Calu3 (cell line): ENCODE results near the gene KLHL24. TPM values are rescaled to one million over a fixed set of nuclear protein-coding genes. Genes with fewer than 3 reads are reported as not detected.

Experiments used
- BruUV-seq: library from RNA; stranded (reverse); fragments of 400-500 nt; replicated peaks from 2 replicates; lab custom pipeline; 2021; lab: Mats Ljungman, UMichigan
- CTCF ChIA-PET: fragments of 300-600 bp; sonication (Branson Sonifier 250); formaldehyde crosslinking; loops from one replicate; lab custom pipeline; 2022; ENCODE audit warnings: antibody characterized with exemption; lab: Charles Lee
- DNase-seq: peaks from one replicate; pipeline ENCODE4 v3.0.0; 2022
- H3K27ac Mint-ChIP-seq: one replicate; pipeline ENCODE4 v1.8.0; 2022; ENCODE audit warnings: mixed read lengths; ENCODE audit not compliant: unreplicated experiment
- H3K27me3 Mint-ChIP-seq: one replicate; pipeline ENCODE4 v1.8.0; 2022; ENCODE audit warnings: mixed read lengths; ENCODE audit not compliant: unreplicated experiment
- H3K36me3 Mint-ChIP-seq: one replicate; pipeline ENCODE4 v1.8.0; 2022; ENCODE audit warnings: mild to moderate bottlenecking, moderate library complexity, mixed read lengths; ENCODE audit not compliant: insufficient read depth, unreplicated experiment
- H3K4me1 Mint-ChIP-seq: one replicate; pipeline ENCODE4 v1.8.0; 2022; ENCODE audit warnings: mild to moderate bottlenecking, low read depth, mixed read lengths; ENCODE audit not compliant: unreplicated experiment
- H3K4me3 Mint-ChIP-seq: one replicate; pipeline ENCODE4 v1.8.0; 2022; ENCODE audit warnings: mild to moderate bottlenecking, low read depth, moderate library complexity, mixed read lengths; ENCODE audit not compliant: unreplicated experiment
- H3K9me3 Mint-ChIP-seq: one replicate; pipeline ENCODE4 v1.8.0; 2022; ENCODE audit warnings: low read depth, mixed read lengths; ENCODE audit not compliant: unreplicated experiment
- CTCF ChIP-seq: fragments of 200-600 bp; IDR thresholded peaks from one replicate; pipeline ENCODE4 v1.8.0; 2022; ENCODE audit warnings: antibody characterized with exemption; ENCODE audit not compliant: unreplicated experiment
- intact Hi-C: fragments of 100-400 bp; cut with micrococcal nuclease; formaldehyde crosslinking; loops from one replicate; pipeline ENCODE4 v1.10.0; 2022; ENCODE audit not compliant: unreplicated experiment
- total RNA-seq: library from RNA; stranded (reverse); gene quantifications from 2 replicates; pipeline ENCODE4 v1.2.3, GENCODE V29; 2022

The KLHL24 gene
- total RNA-seq, 1 experiment from 2014 or later, result 42.7 TPM

GRCh38 chr3:183710231-183710630, 74.8 kb downstream of the KLHL24 start:
- Mint-ChIP-seq H3K27ac (no peak overlapping the region), H3K27me3 (no peaks in the 10 kb centered on the region), H3K4me3 (no peak overlapping the region), H3K36me3 (peaks cover 3% of the 10 kb centered on the region), H3K4me1 (no peaks in the 10 kb centered on the region), H3K9me3 (no peaks in the 10 kb centered on the region)
- no peak for TF ChIP-seq CTCF
- CTCF ChIA-PET, result interaction anchor here (0.7 to 0.9 kb wide), 2 partner anchors 11 to 60 kb away, joined by 3 to 5 read pairs; no protein-coding TSS in a partner anchor
- intact Hi-C loops, result no loop called here
- DNase-seq, result no peak
- BruUV-seq, result no TSS peak

- Mint-ChIP-seq H3K27ac (no peak overlapping the region), H3K4me1 (no peaks in the 10 kb centered on the region), H3K27me3 (no peaks in the 10 kb centered on the region), H3K4me3 (no peak overlapping the region), H3K36me3 (peaks cover 5% of the 10 kb centered on the region), H3K9me3 (no peaks in the 10 kb centered on the region)
- intact Hi-C loops, result no loop called here
- no TSS peak for BruUV-seq
- DNase-seq, result no peak
- CTCF ChIA-PET, result interaction anchor here (0.7 kb wide), 3 partner anchors 106 to 405 kb away, joined by 5 to 6 read pairs (median 5); no protein-coding TSS in a partner anchor
- no peak for TF ChIP-seq CTCF
Measured at GRCh38 chr3:183711516-183711915, 76.1 kb downstream of the KLHL24 start.

GRCh38 chr3:183714622-183715021, 79.2 kb downstream of the KLHL24 start:
- no peak for TF ChIP-seq CTCF
- no peak for DNase-seq
- BruUV-seq, result no TSS peak
- Mint-ChIP-seq H3K4me1 (no peaks in the 10 kb centered on the region), H3K9me3 (no peaks in the 10 kb centered on the region), H3K4me3 (no peak overlapping the region), H3K36me3 (peaks cover 33% of the 10 kb centered on the region), H3K27ac (no peak overlapping the region), H3K27me3 (no peaks in the 10 kb centered on the region)
- intact Hi-C loops, result no loop called here
- CTCF ChIA-PET, result no interaction called here

GRCh38 chr3:183718012-183718411, 82.6 kb downstream of the KLHL24 start:
- no peaks in the 10 kb centered on the region for H3K27me3 Mint-ChIP-seq
- BruUV-seq, result no TSS peak
- CTCF ChIA-PET, result no interaction called here
- no peaks in the 10 kb centered on the region for H3K9me3 Mint-ChIP-seq
- intact Hi-C loops, result no loop called here
- no peak for DNase-seq
- H3K27ac Mint-ChIP-seq, result no peak overlapping the region
- H3K4me3 Mint-ChIP-seq, result no peak overlapping the region
- TF ChIP-seq CTCF, result no peak
- peaks cover 63% of the 10 kb centered on the region for H3K36me3 Mint-ChIP-seq
- H3K4me1 Mint-ChIP-seq, result no peaks in the 10 kb centered on the region
